SJSA1 (cell line): ENCODE data around the gene EPHX1. TPM values are rescaled to one million over a fixed set of nuclear protein-coding genes. Genes with fewer than 3 reads are reported as not detected.
"Not testable (repeated sequence)": the region's sequence is repeated elsewhere in the genome, so short reads cannot be mapped to it uniquely, and the experiment has no call there.

Experiments used
- DNase-seq, 2 experiments: peaks; one replicate each; pipeline ENCODE4 v3.0.0-alpha.2; 2015 to 2020; ENCODE audit warnings: low spot score in 2 of 2, low read depth in 1 of 2
- H3K27ac ChIP-seq: fragments of 250-450 bp; sonication (Bioruptor Pico); 2 replicates; pipeline ENCODE4 v1.5.1; 2020; ENCODE audit warnings: mild to moderate bottlenecking, moderate library complexity
- H3K27me3 ChIP-seq: fragments of 250-450 bp; sonication (Bioruptor Pico); replicated peaks from 2 replicates; pipeline ENCODE4 v1.5.1; 2020; ENCODE audit warnings: mild to moderate bottlenecking, moderate library complexity
- H3K36me3 ChIP-seq: fragments of 250-450 bp; sonication (Bioruptor Pico); 2 replicates; pipeline ENCODE4 v1.5.1; 2020; ENCODE audit warnings: mild to moderate bottlenecking
- H3K4me1 ChIP-seq: fragments of 250-450 bp; sonication (Bioruptor Pico); replicated peaks from 2 replicates; pipeline ENCODE4 v1.6.1; 2021; ENCODE audit warnings: mild to moderate bottlenecking
- H3K4me3 ChIP-seq: fragments of 250-450 bp; sonication (Bioruptor Pico); 2 replicates; pipeline ENCODE4 v1.5.1; 2020; ENCODE audit warnings: mild to moderate bottlenecking
- H3K9me3 ChIP-seq: fragments of 250-450 bp; sonication (Bioruptor Pico); replicated peaks from 2 replicates; pipeline ENCODE4 v1.5.1; 2020; ENCODE audit warnings: mild to moderate bottlenecking
- total RNA-seq: library from RNA; depleted of rRNA; stranded (reverse); fragments of >200 nt; shearing (Covaris generic); gene quantifications from 2 replicates; pipeline ENCODE4 v1.2.3, GENCODE V29; 2014

Gene EPHX1
- total RNA-seq, 1 experiment from 2014 or later: 29.0 TPM

GRCh38 chr1:225770561-225771248 lies 39.2 kb upstream of the EPHX1 start:
- H3K27me3 ChIP-seq: no peaks in the 10 kb centered on the region
- H3K4me1 ChIP-seq: peaks cover 73% of the 10 kb centered on the region
- DNase-seq: peak in 1 of 2 experiments; percentile 33
- no peak overlapping the region for H3K4me3 ChIP-seq
- no peak overlapping the region for H3K27ac ChIP-seq
- H3K9me3 ChIP-seq: no peaks in the 10 kb centered on the region; the same call in 1 of the 2 replicates
- H3K36me3 ChIP-seq: no peaks in the 10 kb centered on the region

GRCh38 chr1:225771661-225772322 lies 38.1 kb upstream of the EPHX1 start:
- H3K4me3 ChIP-seq: no peak overlapping the region
- peak overlapping the region; percentile 17 for H3K27ac ChIP-seq
- H3K9me3 ChIP-seq: no peaks in the 10 kb centered on the region; the same call in 1 of the 2 replicates
- peaks cover 66% of the 10 kb centered on the region for H3K4me1 ChIP-seq
- peak in 1 of 2 experiments; percentile 28 for DNase-seq
- H3K27me3 ChIP-seq: no peaks in the 10 kb centered on the region
- no peaks in the 10 kb centered on the region for H3K36me3 ChIP-seq

GRCh38 chr1:225772323-225772768 lies 37.6 kb upstream of the EPHX1 start:
- H3K9me3 ChIP-seq: no peaks in the 10 kb centered on the region; the same call in 1 of the 2 replicates
- H3K27me3 ChIP-seq: no peaks in the 10 kb centered on the region
- no peak overlapping the region for H3K4me3 ChIP-seq
- H3K36me3 ChIP-seq: no peaks in the 10 kb centered on the region
- H3K27ac ChIP-seq: peak overlapping the region; percentile 86
- H3K4me1 ChIP-seq: peaks cover 65% of the 10 kb centered on the region
- DNase-seq: peak; percentile 81 to 88

GRCh38 chr1:225772848-225773247 lies 37.1 kb upstream of the EPHX1 start:
- Histone ChIP-seq H3K4me1 (peaks cover 60% of the 10 kb centered on the region), H3K27me3 (no peaks in the 10 kb centered on the region), H3K9me3 (no peaks in the 10 kb centered on the region), H3K36me3 (no peaks in the 10 kb centered on the region), H3K4me3 (no peak overlapping the region), H3K27ac (peak overlapping the region; percentile 86)
- DNase-seq: peak; percentile 31 to 34

- H3K4me1 ChIP-seq: peaks cover 60% of the 10 kb centered on the region
- peak; percentile 62 to 94 for DNase-seq
- peaks cover 9% of the 10 kb centered on the region; the same call in 1 of the 2 replicates for H3K36me3 ChIP-seq
- no peaks in the 10 kb centered on the region for H3K9me3 ChIP-seq
- no peaks in the 10 kb centered on the region for H3K27me3 ChIP-seq
- H3K4me3 ChIP-seq: no peak overlapping the region
- H3K27ac ChIP-seq: peak overlapping the region; percentile 86
Observed at GRCh38 chr1:225774281-225775147, 35.4 kb upstream of the EPHX1 start.

- H3K27ac ChIP-seq: no peak overlapping the region
- H3K9me3 ChIP-seq: no peaks in the 10 kb centered on the region
- no peak for DNase-seq
- H3K27me3 ChIP-seq: no peaks in the 10 kb centered on the region
- H3K36me3 ChIP-seq: peaks cover 15% of the 10 kb centered on the region
- peaks cover 69% of the 10 kb centered on the region for H3K4me1 ChIP-seq
- no peak overlapping the region for H3K4me3 ChIP-seq
Observed at GRCh38 chr1:225776294-225776693, 33.6 kb upstream of the EPHX1 start.

GRCh38 chr1:225777058-225777582 lies 32.8 kb upstream of the EPHX1 start:
- H3K4me3 ChIP-seq: peak overlapping the region; percentile 63
- H3K27ac ChIP-seq: no peak overlapping the region
- H3K36me3 ChIP-seq: peaks cover 20% of the 10 kb centered on the region
- H3K9me3 ChIP-seq: no peaks in the 10 kb centered on the region
- DNase-seq: no peak
- no peaks in the 10 kb centered on the region for H3K27me3 ChIP-seq
- H3K4me1 ChIP-seq: peaks cover 60% of the 10 kb centered on the region

GRCh38 chr1:225777583-225778336 lies 32.2 kb upstream of the EPHX1 start, which contains the start of gene SRP9:
SRP9 (plus strand) TSS chr1:225777826; CDS start chr1:225777941, 115 bp downstream.
- Histone ChIP-seq H3K27me3 (no peaks in the 10 kb centered on the region), H3K36me3 (peaks cover 27% of the 10 kb centered on the region), H3K4me1 (peaks cover 54% of the 10 kb centered on the region), H3K9me3 (no peaks in the 10 kb centered on the region), H3K27ac (peak within 1 kb of the TSS; percentile 94), H3K4me3 (peak within 1 kb of the TSS; percentile 63)
- peak; percentile 97 to 99 for DNase-seq

- Histone ChIP-seq H3K9me3 (no peaks in the 10 kb centered on the region), H3K27ac (peak overlapping the region; percentile 94), H3K27me3 (no peaks in the 10 kb centered on the region), H3K4me1 (peaks cover 49% of the 10 kb centered on the region), H3K4me3 (peak overlapping the region; percentile 63), H3K36me3 (peaks cover 32% of the 10 kb centered on the region)
- DNase-seq: no peak
Observed at GRCh38 chr1:225778337-225778669, 31.6 kb upstream of the EPHX1 start.

- DNase-seq, H3K27me3 ChIP-seq, H3K9me3 ChIP-seq: not testable (repeated sequence)
- peaks cover 40% of the 10 kb centered on the region for H3K4me1 ChIP-seq
- peak overlapping the region; percentile 63 for H3K4me3 ChIP-seq
- H3K36me3 ChIP-seq: peaks cover 38% of the 10 kb centered on the region
- H3K27ac ChIP-seq: peak overlapping the region; percentile 94
Observed at GRCh38 chr1:225779165-225779564, 30.8 kb upstream of the EPHX1 start.

GRCh38 chr1:225780134-225780533 lies 29.8 kb upstream of the EPHX1 start:
- Histone ChIP-seq H3K27me3 (no peaks in the 10 kb centered on the region), H3K27ac (peak overlapping the region; percentile 30), H3K4me3 (no peak overlapping the region), H3K9me3 (no peaks in the 10 kb centered on the region), H3K36me3 (peaks cover 47% of the 10 kb centered on the region), H3K4me1 (peaks cover 30% of the 10 kb centered on the region)
- DNase-seq: no peak

GRCh38 chr1:225780630-225781029 lies 29.3 kb upstream of the EPHX1 start:
- Histone ChIP-seq H3K27me3 (no peaks in the 10 kb centered on the region), H3K27ac (peak overlapping the region; percentile 30; the same call in 1 of the 2 replicates), H3K9me3 (no peaks in the 10 kb centered on the region), H3K4me3 (no peak overlapping the region), H3K4me1 (peaks cover 25% of the 10 kb centered on the region), H3K36me3 (peaks cover 52% of the 10 kb centered on the region)
- no peak for DNase-seq

GRCh38 chr1:225789142-225789541 lies 20.8 kb upstream of the EPHX1 start:
- not testable (repeated sequence) for H3K4me3 ChIP-seq, H3K9me3 ChIP-seq, H3K27ac ChIP-seq, DNase-seq, H3K27me3 ChIP-seq, H3K4me1 ChIP-seq
- H3K36me3 ChIP-seq: peaks cover 82% of the 10 kb centered on the region
